Measurements from ENCODE around the gene ZNF69. TPM values are rescaled to one million over a fixed set of nuclear protein-coding genes. Genes with fewer than 3 reads are reported as not detected.
A peak's percentile ranks its signal among the peaks of the same experiment; 100 is the strongest.
"Not testable (repeated sequence)": the region's sequence is repeated elsewhere in the genome, so short reads cannot be mapped to it uniquely, and the experiment has no call there.

ZNF69 gene
- total and polyA plus RNA-seq, 2 experiments from 2014 or later, result 13.8 to 51.7 TPM

DNA sequence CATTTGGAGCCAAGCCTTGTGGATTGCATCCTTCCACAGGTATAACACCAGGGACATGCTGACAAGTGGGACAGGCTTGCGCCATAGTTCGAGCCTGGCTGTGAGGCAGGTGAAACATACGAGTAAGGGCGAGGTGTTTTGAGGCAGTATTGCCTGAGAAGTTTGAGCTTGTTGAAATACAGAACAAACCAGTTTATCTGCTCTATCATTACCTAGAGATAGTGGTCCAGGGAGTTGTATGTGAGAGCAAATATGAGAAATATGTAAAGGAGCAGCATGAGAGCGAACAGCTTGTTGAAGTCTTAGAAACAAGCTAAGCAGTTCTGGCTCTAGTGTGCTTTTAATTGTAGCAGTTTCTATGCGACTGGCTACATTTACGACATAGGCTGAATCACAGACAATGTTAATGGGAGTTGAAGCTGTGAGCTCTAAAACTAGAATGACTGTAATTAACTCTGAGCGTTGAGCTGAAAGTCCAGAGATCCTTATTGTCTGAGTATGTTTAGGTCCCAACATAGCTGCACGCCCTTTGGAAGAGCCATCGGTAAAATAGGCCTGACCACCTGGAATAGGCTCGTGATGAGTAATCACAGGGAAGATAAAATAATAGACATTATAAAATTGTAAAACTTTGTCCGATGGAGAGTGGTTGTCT is 30.9 kb upstream of the ZNF69 start:
- H3K4me2 ChIP-seq, result peak overlapping the region; percentile 53
- no peaks in the 10 kb centered on the region for H3K79me2 ChIP-seq
- TF ChIP-seq, protein P1, sequence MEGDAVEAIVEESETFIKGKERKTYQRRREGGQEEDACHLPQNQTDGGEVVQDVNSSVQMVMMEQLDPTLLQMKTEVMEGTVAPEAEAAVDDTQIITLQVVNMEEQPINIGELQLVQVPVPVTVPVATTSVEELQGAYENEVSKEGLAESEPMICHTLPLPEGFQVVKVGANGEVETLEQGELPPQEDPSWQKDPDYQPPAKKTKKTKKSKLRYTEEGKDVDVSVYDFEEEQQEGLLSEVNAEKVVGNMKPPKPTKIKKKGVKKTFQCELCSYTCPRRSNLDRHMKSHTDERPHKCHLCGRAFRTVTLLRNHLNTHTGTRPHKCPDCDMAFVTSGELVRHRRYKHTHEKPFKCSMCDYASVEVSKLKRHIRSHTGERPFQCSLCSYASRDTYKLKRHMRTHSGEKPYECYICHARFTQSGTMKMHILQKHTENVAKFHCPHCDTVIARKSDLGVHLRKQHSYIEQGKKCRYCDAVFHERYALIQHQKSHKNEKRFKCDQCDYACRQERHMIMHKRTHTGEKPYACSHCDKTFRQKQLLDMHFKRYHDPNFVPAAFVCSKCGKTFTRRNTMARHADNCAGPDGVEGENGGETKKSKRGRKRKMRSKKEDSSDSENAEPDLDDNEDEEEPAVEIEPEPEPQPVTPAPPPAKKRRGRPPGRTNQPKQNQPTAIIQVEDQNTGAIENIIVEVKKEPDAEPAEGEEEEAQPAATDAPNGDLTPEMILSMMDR (IDR thresholded peaks at IDR 0.05; ENCODE audit: poor library complexity), result no peak
- no peak for TF ChIP-seq EZH2 (IDR thresholded peaks at IDR 0.05; ENCODE audit: borderline replicate concordance)
- no peak for TF ChIP-seq EZH2phosphoT487 (IDR thresholded peaks at IDR 0.05; ENCODE audit: low read depth, severe bottlenecking, unreplicated experiment)
- H3K9me3 ChIP-seq (ENCODE audit: low read depth), result no peaks in the 10 kb centered on the region
- no peaks in the 10 kb centered on the region for H4K20me1 ChIP-seq (ENCODE audit: insufficient read depth, poor library complexity, severe bottlenecking)
- DNase-seq (ENCODE audit: low spot score), result peak; percentile 38
- WGBS (ENCODE audit: low lambda C conversion rate, missing lambda C conversion rate), result 70% methylated on average over 12 of the region's 12 CpGs
- no peak overlapping the region for H2AFZ ChIP-seq
- no peaks in the 10 kb centered on the region for H3K9me2 ChIP-seq (replicated peaks; ENCODE audit: insufficient read depth)
- peak overlapping the region; percentile 2 for H3K27ac ChIP-seq
- no peak overlapping the region for H3K4me3 ChIP-seq
- H3K4me1 ChIP-seq (ENCODE audit: insufficient read depth), result no peaks in the 10 kb centered on the region
- H3K36me3 ChIP-seq (replicated peaks; ENCODE audit: insufficient read depth, low read depth), result no peaks in the 10 kb centered on the region
- H3K27me3 ChIP-seq, result no peaks in the 10 kb centered on the region

DNA sequence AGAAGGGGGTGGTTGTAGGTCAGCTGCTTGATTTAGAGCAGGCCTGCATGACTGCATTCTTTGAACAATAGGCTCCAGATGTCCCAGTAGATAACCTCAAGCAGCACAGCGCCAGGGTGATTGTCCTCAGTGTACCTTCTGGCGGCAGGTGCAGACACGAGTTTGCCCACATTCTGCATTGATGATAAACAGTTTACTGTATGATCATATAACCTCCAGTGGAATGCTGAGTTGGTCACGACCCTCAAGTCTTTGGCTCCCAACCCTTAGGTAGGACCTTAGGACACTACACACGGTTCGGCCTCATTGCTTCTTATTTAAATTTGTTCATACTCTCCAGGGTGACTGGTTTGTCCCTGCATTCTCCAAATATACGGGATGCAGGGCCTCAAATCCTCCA is 26.9 kb upstream of the ZNF69 start:
- no peak for TF ChIP-seq EZH2phosphoT487 (IDR thresholded peaks at IDR 0.05; ENCODE audit: low read depth, severe bottlenecking, unreplicated experiment)
- TF ChIP-seq, protein P1 (IDR thresholded peaks at IDR 0.05; ENCODE audit: poor library complexity), result no peak
- no peak for TF ChIP-seq EZH2 (IDR thresholded peaks at IDR 0.05; ENCODE audit: borderline replicate concordance)
- H3K4me2 ChIP-seq, result no peak overlapping the region
- no peak overlapping the region for H3K27ac ChIP-seq
- H4K20me1 ChIP-seq (ENCODE audit: insufficient read depth, poor library complexity, severe bottlenecking), result no peaks in the 10 kb centered on the region
- H3K9me2 ChIP-seq (replicated peaks; ENCODE audit: insufficient read depth), result no peaks in the 10 kb centered on the region
- H2AFZ ChIP-seq, result no peak overlapping the region
- H3K27me3 ChIP-seq, result no peaks in the 10 kb centered on the region
- H3K9me3 ChIP-seq (ENCODE audit: low read depth), result no peaks in the 10 kb centered on the region
- no peaks in the 10 kb centered on the region for H3K79me2 ChIP-seq
- WGBS (ENCODE audit: low lambda C conversion rate, missing lambda C conversion rate), result 96% methylated on average over 7 of the region's 7 CpGs
- no peak overlapping the region for H3K4me3 ChIP-seq
- no peaks in the 10 kb centered on the region for H3K4me1 ChIP-seq (ENCODE audit: insufficient read depth)
- no peaks in the 10 kb centered on the region for H3K36me3 ChIP-seq (replicated peaks; ENCODE audit: insufficient read depth, low read depth)
- no peak for DNase-seq (ENCODE audit: low spot score)

DNA sequence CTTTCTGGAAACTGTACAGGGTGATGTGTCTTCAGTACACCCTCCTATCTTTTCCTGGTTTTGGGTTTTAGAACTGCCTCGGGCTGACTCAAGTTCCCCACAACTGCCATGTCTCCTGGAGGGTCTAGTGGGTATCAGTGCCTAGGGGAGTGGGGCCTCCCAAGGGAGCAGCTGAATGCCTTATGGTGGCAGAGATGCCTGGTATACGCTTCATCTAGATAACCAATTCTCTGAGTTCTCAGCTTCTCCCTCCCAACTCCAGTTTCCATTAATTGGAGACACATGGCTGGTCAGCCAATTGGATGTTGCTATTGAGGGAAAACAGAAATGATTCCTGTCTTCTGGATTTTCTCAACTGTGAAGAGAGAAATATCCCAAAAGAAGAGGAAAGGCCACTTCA is 26.3 kb upstream of the ZNF69 start:
- 75% methylated on average over 2 of the region's 2 CpGs for WGBS (ENCODE audit: low lambda C conversion rate, missing lambda C conversion rate)
- H4K20me1 ChIP-seq (ENCODE audit: insufficient read depth, poor library complexity, severe bottlenecking), result no peaks in the 10 kb centered on the region
- H3K9me3 ChIP-seq (ENCODE audit: low read depth), result no peaks in the 10 kb centered on the region
- no peaks in the 10 kb centered on the region for H3K9me2 ChIP-seq (replicated peaks; ENCODE audit: insufficient read depth)
- H3K4me2 ChIP-seq, result no peak overlapping the region
- H3K36me3 ChIP-seq (replicated peaks; ENCODE audit: insufficient read depth, low read depth), result no peaks in the 10 kb centered on the region
- no peak overlapping the region for H3K27ac ChIP-seq
- DNase-seq (ENCODE audit: low spot score), result no peak
- H3K4me3 ChIP-seq, result no peak overlapping the region
- no peaks in the 10 kb centered on the region for H3K27me3 ChIP-seq
- TF ChIP-seq EZH2 (IDR thresholded peaks at IDR 0.05; ENCODE audit: borderline replicate concordance), result no peak
- no peak for TF ChIP-seq EZH2phosphoT487 (IDR thresholded peaks at IDR 0.05; ENCODE audit: low read depth, severe bottlenecking, unreplicated experiment)
- TF ChIP-seq, protein P1 (IDR thresholded peaks at IDR 0.05; ENCODE audit: poor library complexity), result no peak
- no peak overlapping the region for H2AFZ ChIP-seq
- no peaks in the 10 kb centered on the region for H3K4me1 ChIP-seq (ENCODE audit: insufficient read depth)
- no peaks in the 10 kb centered on the region for H3K79me2 ChIP-seq

DNA sequence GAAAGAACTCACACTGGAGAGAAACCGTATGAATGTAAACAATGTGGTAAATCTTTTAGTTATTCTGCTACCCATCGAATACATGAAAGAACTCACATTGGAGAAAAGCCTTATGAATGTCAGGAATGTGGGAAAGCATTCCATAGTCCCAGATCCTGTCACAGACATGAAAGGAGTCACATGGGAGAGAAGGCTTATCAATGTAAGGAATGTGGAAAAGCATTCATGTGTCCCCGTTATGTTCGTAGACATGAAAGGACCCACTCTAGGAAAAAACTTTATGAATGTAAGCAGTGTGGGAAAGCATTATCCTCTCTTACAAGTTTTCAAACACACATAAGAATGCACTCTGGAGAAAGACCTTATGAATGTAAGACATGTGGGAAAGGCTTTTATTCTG is 19.8 kb upstream of the ZNF69 start:
- WGBS (ENCODE audit: low lambda C conversion rate, missing lambda C conversion rate), result 88% methylated on average over 4 of the region's 4 CpGs
- not testable (repeated sequence) for H3K9me2 ChIP-seq (replicated peaks; ENCODE audit: insufficient read depth); H3K4me2 ChIP-seq; H4K20me1 ChIP-seq (ENCODE audit: insufficient read depth, poor library complexity, severe bottlenecking); H3K4me1 ChIP-seq (ENCODE audit: insufficient read depth); H3K27me3 ChIP-seq; H3K4me3 ChIP-seq; H3K36me3 ChIP-seq (replicated peaks; ENCODE audit: insufficient read depth, low read depth); DNase-seq (ENCODE audit: low spot score); H2AFZ ChIP-seq; H3K79me2 ChIP-seq; H3K27ac ChIP-seq
- peaks cover 30% of the 10 kb centered on the region for H3K9me3 ChIP-seq (ENCODE audit: low read depth)

Data from hepatocyte (in vitro differentiated cells).